Osteocyte (in vitro differentiated cells): Measurements from ENCODE around the gene TLR9. TPM values are rescaled to one million over a fixed set of nuclear protein-coding genes. Genes with fewer than 3 reads are reported as not detected.

Source experiments
- DNase-seq: peaks from one replicate; pipeline ENCODE4 v3.0.0; 2021; ENCODE audit warnings: mixed read lengths; ENCODE audit not compliant: unreplicated experiment; ENCODE audit errors: extremely low spot score
- H3K27ac Mint-ChIP-seq: one replicate; pipeline ENCODE4 v1.8.0; 2021; ENCODE audit warnings: mild to moderate bottlenecking, mixed read lengths; ENCODE audit not compliant: unreplicated experiment
- H3K27me3 Mint-ChIP-seq: one replicate; pipeline ENCODE4 v1.8.0; 2021; ENCODE audit warnings: mixed read lengths; ENCODE audit not compliant: unreplicated experiment
- H3K36me3 Mint-ChIP-seq: one replicate; pipeline ENCODE4 v1.8.0; 2021; ENCODE audit warnings: mixed read lengths; ENCODE audit not compliant: unreplicated experiment
- H3K4me1 Mint-ChIP-seq: one replicate; pipeline ENCODE4 v1.8.0; 2021; ENCODE audit warnings: mixed read lengths; ENCODE audit not compliant: unreplicated experiment
- H3K4me3 Mint-ChIP-seq: one replicate; pipeline ENCODE4 v1.8.0; 2021; ENCODE audit warnings: mild to moderate bottlenecking, moderate library complexity, mixed read lengths; ENCODE audit not compliant: unreplicated experiment
- H3K9me3 Mint-ChIP-seq: one replicate; pipeline ENCODE4 v1.8.0; 2021; ENCODE audit warnings: mixed read lengths; ENCODE audit not compliant: unreplicated experiment
- CTCF ChIP-seq: fragments of 200-600 bp; sonication (generic); IDR thresholded peaks from 2 replicates; pipeline ENCODE4 v1.5.0; 2021; ENCODE audit warnings: antibody characterized with exemption, mild to moderate bottlenecking, moderate library complexity
- total RNA-seq: library from RNA; stranded (reverse); gene quantifications from 2 replicates; pipeline ENCODE4 v1.2.1, GENCODE V29; 2021

The TLR9 gene
- total RNA-seq, 1 donor from 2014 or later, result not detected

DNA sequence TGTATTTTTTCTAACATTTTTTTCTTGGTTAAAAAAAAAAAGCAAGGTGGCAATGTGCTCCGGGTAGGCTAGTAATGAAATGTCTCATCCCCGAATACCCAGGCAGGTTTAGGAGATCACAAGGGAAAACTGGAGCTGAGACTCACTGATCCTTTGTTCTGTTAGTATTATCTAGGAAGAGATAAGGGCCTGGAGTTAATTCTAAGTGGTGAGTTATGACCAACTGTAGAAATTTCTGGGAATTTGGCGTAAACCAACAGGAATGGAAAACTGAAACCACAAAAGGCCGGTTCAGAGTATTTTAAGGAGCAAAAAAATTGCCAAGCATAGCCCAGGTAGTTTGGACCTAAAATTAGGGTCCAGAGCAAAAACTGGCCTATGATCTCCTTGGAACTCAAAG is 32.5 kb upstream of the TLR9 start:
- Mint-ChIP-seq H3K27ac (no peak overlapping the region), H3K4me3 (no peak overlapping the region), H3K27me3 (no peaks in the 10 kb centered on the region), H3K9me3 (no peaks in the 10 kb centered on the region), H3K4me1 (no peaks in the 10 kb centered on the region), H3K36me3 (peaks cover 64% of the 10 kb centered on the region)
- no peak for TF ChIP-seq CTCF
- no peak for DNase-seq

DNA sequence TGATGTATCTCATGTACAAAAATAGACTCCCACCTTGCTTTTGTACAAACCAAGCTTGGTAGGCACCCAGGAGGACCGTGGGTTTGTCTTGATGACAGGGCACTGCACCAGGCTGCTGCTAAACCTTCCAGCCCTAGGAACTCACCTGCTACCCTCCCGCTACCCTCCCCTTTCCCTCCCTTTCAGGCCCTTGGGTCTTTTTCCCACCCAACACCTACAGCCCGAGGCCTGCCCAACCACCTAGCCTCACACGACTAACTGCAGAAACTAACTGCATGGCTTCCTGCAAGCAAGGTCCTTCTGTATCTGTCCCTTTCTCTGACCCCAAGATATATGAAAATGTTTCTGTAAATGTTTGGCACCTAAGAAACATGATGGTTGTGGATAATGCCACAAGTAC is 31.2 kb upstream of the TLR9 start:
- no peak for TF ChIP-seq CTCF
- Mint-ChIP-seq H3K4me1 (no peaks in the 10 kb centered on the region), H3K27ac (no peak overlapping the region), H3K36me3 (peaks cover 64% of the 10 kb centered on the region), H3K9me3 (no peaks in the 10 kb centered on the region), H3K27me3 (no peaks in the 10 kb centered on the region), H3K4me3 (no peak overlapping the region)
- no peak for DNase-seq

DNA sequence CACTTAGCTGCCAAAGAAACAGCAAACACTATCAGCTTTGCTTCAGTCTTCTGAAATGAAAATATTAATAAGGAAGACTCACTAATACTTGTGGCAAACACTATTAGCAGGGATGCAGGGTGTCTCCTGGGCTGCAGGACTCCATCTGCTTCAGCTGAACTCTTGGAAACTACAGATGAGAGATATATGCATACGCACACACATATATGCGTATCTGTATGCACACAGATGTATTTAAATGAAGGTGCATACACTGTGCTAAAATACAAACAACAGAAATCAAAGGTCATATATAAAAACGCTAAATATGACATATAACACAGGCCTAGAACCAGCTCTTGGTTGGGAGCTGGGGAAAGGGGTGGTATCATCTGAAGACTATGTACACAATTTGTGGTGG is 30.7 kb upstream of the TLR9 start:
- no peak for TF ChIP-seq CTCF
- Mint-ChIP-seq H3K27ac (no peak overlapping the region), H3K4me1 (no peaks in the 10 kb centered on the region), H3K9me3 (no peaks in the 10 kb centered on the region), H3K27me3 (no peaks in the 10 kb centered on the region), H3K36me3 (peaks cover 59% of the 10 kb centered on the region), H3K4me3 (no peak overlapping the region)
- no peak for DNase-seq

DNA sequence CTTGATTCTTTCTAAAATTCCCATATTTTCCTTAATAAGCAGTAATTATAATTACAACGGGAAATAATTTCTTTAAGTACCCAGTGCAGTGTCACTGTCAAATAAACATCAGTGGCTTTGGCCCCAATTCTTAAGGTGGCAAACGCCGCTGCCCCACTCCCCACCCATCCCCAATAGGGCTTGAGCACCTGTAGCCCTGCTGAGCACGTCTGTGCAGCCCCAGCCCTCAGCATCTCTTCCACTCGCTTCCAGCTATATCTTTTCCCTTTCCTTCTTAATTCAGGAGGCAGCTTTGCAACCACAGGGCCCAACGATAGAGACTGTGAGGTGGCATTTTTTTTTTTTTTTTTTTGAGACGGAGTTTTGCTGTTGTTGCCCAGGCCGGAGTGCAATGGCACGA is 29.2 kb upstream of the TLR9 start:
- H3K4me1 Mint-ChIP-seq, result no peaks in the 10 kb centered on the region
- H3K36me3 Mint-ChIP-seq, result peaks cover 47% of the 10 kb centered on the region
- no peak for TF ChIP-seq CTCF
- no peaks in the 10 kb centered on the region for H3K27me3 Mint-ChIP-seq
- H3K4me3 Mint-ChIP-seq, result no peak overlapping the region
- H3K27ac Mint-ChIP-seq, result no peak overlapping the region
- DNase-seq, result no peak
- no peaks in the 10 kb centered on the region for H3K9me3 Mint-ChIP-seq

- Mint-ChIP-seq H3K9me3 (no peaks in the 10 kb centered on the region), H3K4me3 (no peak overlapping the region), H3K27me3 (no peaks in the 10 kb centered on the region), H3K4me1 (no peaks in the 10 kb centered on the region), H3K27ac (no peak overlapping the region), H3K36me3 (peaks cover 39% of the 10 kb centered on the region)
- no peak for DNase-seq
- TF ChIP-seq CTCF, result no peak
Measured at GRCh38 chr3:52253314-52254304, 28.2 kb upstream of the TLR9 start.
